ENCODE results near the gene EPB41L5.
"Not testable (repeated sequence)": the region's sequence is repeated elsewhere in the genome, so short reads cannot be mapped to it uniquely, and the experiment has no call there.

- not testable (repeated sequence) for TF ChIP-seq POLR2A, CTCF (IDR thresholded peaks at IDR 0.05)
These were observed 15.7 kb upstream of the EPB41L5 start for GRCh38 chr2:119996896-119997891.

Data from right lobe of liver (tissue), 4 donors.